HUDEP-2 (cell line): ENCODE results near the gene BLOC1S5.
A peak's percentile ranks its signal among the peaks of the same experiment; 100 is the strongest.
"Not testable (repeated sequence)": the region's sequence is repeated elsewhere in the genome, so short reads cannot be mapped to it uniquely, and the experiment has no call there.

Experiments
- DNase-seq, 76 experiments: peaks; one replicate each; lab custom pipeline; 2025; ENCODE audit not compliant: unreplicated experiment in 76 of 76; lab: John Stamatoyannopoulos, UW

Gene BLOC1S5

DNA sequence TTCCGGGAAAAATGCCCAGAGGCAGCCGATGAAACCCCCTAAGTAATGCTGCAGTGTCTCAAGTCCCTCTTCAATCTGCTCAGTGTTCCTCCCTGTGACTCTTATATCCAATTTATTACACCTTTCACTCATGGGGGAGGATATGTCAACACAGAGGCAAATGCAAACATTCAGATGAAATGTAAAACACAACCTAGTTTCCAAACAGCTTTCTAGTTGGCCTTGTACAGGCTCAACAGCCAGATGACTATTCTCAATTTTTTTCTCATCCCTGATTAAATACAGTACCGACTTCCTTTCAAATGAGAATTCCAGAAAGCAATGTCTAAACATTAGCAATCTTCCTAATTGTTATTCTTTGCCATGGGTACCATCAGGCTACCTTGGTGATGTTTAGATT, 65.0 kb downstream of the BLOC1S5 start:
- no peak for DNase-seq

- DNase-seq = no peak
These were observed 66.0 kb downstream of the BLOC1S5 start for GRCh38 chr6:7998103-7998725.

GRCh38 chr6:7997286-7997685, 66.9 kb downstream of the BLOC1S5 start:
- DNase-seq = no peak

GRCh38 chr6:7996538-7997111, 67.6 kb downstream of the BLOC1S5 start:
- DNase-seq = no peak

- peak in 4 of 76 experiments; percentile 5 to 40 (median 22) for DNase-seq
These were observed 70.2 kb downstream of the BLOC1S5 start for GRCh38 chr6:7993952-7994351.

DNA sequence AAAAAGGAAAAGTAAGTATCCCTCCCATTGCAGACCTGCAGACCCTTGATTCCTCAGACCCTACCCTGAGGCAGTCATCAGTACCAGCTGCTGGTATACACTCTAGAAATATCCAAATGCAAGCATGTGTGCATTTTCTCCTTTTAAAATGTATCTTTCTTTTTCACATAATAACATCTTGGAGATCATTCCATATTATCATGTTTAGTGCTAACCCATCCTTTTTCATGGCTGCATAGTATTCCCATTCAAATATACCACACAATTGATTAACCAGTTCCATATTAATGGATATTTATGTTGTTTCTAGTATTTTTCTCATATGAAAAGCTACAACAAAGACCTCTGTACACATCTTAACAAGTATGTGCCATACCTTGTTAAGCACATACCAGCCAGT, 70.8 kb downstream of the BLOC1S5 start:
- no peak for DNase-seq

- peak in 32 of 76 experiments; percentile 10 to 66 (median 48) for DNase-seq
These were observed 72.0 kb downstream of the BLOC1S5 start for GRCh38 chr6:7992002-7992815.

- peak in 5 of 76 experiments; percentile 8 to 24 (median 15) for DNase-seq
These were observed 72.7 kb downstream of the BLOC1S5 start for GRCh38 chr6:7991536-7991935.

GRCh38 chr6:7986219-7986618, 78.0 kb downstream of the BLOC1S5 start:
- DNase-seq = no peak

DNA sequence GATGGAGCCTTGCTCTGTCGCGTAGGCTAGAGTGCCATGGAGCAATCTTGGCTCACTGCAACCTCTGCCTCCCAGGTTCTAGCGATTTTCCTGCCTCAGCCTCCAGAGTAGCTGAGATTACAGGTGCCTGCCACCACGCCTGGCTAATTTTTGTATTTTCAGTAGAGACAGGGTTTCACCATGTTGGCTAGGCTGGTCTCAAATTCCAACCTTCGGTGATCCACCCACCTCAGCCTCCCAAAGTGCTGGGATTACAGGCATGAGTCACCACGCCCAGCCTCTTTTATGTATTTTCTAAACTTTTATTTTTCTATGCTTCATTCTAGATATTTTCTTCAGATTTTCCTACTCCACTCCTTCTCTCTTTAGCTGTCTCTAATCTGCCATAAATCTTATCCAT, 80.2 kb downstream of the BLOC1S5 start:
- not testable (repeated sequence) for DNase-seq

DNA sequence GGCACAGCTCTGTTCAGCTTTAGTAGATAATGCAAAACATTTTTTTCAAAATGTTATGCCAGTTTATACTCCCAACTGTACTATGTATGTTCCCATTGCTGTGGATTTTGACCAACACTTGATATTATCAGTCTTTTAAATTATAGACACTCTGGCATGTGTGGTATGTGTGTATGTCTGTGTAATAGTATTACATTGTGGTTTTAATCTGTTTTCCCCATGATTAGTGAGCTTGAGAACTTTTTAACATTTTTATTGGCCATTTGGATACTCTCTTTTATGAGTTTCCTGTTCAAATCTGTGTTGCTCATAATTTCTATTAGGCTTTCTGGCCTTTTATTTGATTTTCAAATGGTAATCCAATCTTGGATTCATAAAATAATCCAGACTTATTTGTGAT, 84.4 kb downstream of the BLOC1S5 start:
- DNase-seq = no peak

DNA sequence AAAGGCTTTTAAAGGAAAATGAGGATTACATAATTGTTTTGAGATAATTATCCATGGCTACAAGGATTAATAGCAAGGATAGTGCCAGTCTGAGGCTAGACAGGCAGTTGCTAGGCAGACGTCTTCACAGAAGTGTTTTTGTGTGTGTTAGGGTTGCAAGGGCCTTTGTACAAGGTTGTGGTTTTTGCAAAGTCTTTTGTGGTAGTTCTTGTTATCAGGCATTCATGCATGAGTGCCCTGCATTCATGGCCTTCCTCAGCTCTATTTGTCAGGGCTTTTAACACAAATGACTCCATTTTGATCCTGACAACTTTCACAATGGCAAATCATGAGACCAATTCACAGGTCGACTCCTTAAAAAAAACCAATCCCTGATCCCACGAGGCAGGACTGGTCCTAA, 85.5 kb downstream of the BLOC1S5 start:
- no peak for DNase-seq

DNA sequence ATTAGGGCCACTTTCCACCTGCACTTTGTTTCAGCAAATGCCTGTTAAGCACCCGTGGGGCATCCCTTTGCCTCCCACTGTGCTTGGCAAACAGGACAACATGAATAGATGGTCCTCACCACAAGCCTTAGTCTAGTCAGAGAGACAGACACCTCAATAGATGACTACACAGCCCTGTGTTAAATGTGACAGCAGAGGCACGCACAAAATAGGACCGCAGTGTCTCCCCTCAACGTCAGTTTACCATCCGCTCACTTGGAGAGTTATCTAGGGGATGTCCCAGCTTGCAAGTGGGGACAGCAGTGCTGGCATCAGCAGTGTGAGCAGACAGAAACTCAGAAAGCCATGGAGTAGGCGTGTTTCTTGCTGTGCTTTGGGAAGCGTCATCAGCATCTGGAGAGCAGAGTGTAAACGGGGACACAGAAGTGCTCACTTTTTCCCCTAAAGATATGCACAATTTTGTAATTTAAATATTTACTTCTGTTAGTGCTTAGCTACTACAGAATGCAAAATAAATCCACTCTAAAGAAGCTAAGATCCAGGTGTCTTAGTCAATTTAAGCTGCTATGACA, 87.6 kb downstream of the BLOC1S5 start:
- no peak for DNase-seq

GRCh38 chr6:7975764-7976146, 88.4 kb downstream of the BLOC1S5 start:
- DNase-seq = peak in 15 of 76 experiments; percentile 8 to 54 (median 27)

DNA sequence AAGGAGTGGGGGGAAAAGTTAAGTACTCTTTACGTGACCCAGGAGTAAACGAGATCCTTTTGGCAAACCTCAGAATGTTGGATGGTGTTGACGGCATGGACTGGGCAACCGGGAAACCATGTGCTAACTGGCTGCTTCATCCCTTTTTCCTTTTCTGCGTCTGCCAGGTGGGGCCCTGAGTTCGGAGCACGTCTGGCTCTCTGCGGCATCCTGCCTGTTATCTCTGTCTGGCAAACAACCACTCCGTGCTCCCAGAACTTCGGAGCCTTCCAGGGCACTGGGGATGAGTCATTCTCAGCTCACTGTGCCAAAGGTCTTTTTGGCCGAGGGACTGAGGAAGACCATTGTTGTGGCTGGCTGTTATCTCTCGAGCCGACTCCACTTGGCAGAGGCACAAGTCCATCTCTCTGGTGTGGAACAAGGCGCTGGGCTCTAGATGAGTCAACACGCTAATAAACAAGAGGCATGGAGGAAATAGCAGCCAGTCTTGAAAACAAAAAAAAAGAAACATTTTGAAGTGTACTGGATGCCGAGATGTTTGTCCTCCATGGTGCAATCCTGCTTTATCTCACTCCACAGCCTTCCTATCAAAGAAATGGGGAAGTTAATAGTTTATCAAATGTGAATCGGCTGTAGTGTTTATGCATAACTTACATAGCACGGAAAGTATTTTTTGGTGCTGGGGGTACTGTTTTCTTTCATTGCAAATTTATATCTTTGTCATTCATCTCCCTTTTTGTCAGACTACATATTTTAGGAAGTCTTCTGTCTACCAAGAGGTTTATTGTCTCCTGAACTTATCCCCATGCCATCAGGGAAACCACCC, 89.0 kb downstream of the BLOC1S5 start:
- DNase-seq = peak in 74 of 76 experiments; percentile 58 to 100 (median 97)

DNA sequence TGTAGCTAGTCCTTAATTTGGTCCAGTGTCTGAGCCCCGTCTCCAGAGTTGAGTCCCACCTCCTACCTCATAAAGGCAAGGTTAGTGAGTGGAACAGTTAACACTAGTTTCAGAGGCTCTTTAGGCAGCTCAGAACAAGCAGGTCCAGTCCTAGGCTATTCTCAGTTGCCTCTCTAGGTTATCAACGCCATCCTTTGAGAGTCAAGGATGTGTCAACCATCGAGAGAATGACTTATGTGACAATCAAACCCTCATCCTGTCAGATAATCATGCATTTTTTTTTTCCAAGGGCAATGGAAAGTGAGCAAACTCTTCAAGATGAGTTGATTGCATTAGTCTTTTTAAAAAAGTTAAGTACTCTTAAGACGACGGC, 89.6 kb downstream of the BLOC1S5 start:
- peak in 2 of 76 experiments; percentile 28 to 36 for DNase-seq

GRCh38 chr6:7973584-7973983, 90.6 kb downstream of the BLOC1S5 start:
- no peak for DNase-seq

DNA sequence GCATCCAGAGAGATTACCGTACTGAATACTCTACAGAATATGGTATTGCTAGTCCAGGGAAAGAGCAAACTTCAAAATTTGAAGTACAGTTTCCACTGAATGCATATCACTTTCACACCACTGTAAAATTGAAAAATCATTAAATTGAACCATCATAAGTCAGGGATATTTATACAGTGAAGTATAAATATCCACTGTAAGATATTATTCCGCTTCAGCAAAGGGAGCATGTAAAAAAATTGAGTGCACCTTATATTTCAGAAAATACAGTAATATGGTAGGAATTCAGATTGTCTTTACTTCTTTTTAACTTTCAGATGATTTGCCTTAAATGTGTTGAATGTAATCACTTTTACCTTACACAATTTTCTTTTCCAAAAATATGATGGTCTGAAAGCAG, 92.7 kb downstream of the BLOC1S5 start:
- DNase-seq = no peak

GRCh38 chr6:7970616-7971015, 93.6 kb downstream of the BLOC1S5 start:
- no peak for DNase-seq
